Mesothelial cell of epicardium (in vitro differentiated cells): Measurements from ENCODE around the gene METTL27. TPM values are rescaled to one million over a fixed set of nuclear protein-coding genes. Genes with fewer than 3 reads are reported as not detected.
"Not testable (repeated sequence)": the region's sequence is repeated elsewhere in the genome, so short reads cannot be mapped to it uniquely, and the experiment has no call there.

ENCODE experiments used
- DNase-seq, 2 experiments: peaks; one replicate each; pipeline ENCODE4 v3.0.0; 2021; ENCODE audit warnings: low spot score in 2 of 2; ENCODE audit not compliant: unreplicated experiment in 2 of 2
- H3K27ac Mint-ChIP-seq: 2 replicates; pipeline ENCODE4 v1.8.0; 2021; ENCODE audit warnings: mixed read lengths
- H3K27me3 Mint-ChIP-seq: 2 replicates; pipeline ENCODE4 v1.8.0; 2021; ENCODE audit warnings: low read depth, mixed read lengths
- H3K36me3 Mint-ChIP-seq: 2 replicates; pipeline ENCODE4 v1.8.0; 2021; ENCODE audit warnings: mixed read lengths
- H3K4me1 Mint-ChIP-seq: 2 replicates; pipeline ENCODE4 v1.8.0; 2021; ENCODE audit warnings: mixed read lengths
- H3K4me3 Mint-ChIP-seq: 2 replicates; pipeline ENCODE4 v1.8.0; 2021; ENCODE audit warnings: mild to moderate bottlenecking, moderate library complexity, mixed read lengths
- H3K9me3 Mint-ChIP-seq: 2 replicates; pipeline ENCODE4 v1.8.0; 2021; ENCODE audit warnings: mixed read lengths
- CTCF ChIP-seq: fragments of 200-600 bp; sonication (generic); IDR thresholded peaks from one replicate; pipeline ENCODE4 v1.5.0; 2021; ENCODE audit warnings: antibody characterized with exemption; ENCODE audit not compliant: unreplicated experiment
- total RNA-seq: library from RNA; stranded (reverse); gene quantifications from 3 replicates; pipeline ENCODE4 v1.2.1, GENCODE V29; 2021

METTL27 gene
- total RNA-seq, 1 donor from 2014 or later = 11.4 TPM

GRCh38 chr7:73799282-73800141, 42.8 kb downstream of the METTL27 start:
- no peak overlapping the region for H3K4me3 Mint-ChIP-seq
- DNase-seq = no peak
- H3K9me3 Mint-ChIP-seq = peaks cover 2% of the 10 kb centered on the region
- H3K27me3 Mint-ChIP-seq = no peaks in the 10 kb centered on the region
- no peak for TF ChIP-seq CTCF
- peaks cover 9% of the 10 kb centered on the region for H3K4me1 Mint-ChIP-seq
- peaks cover 2% of the 10 kb centered on the region for H3K36me3 Mint-ChIP-seq
- H3K27ac Mint-ChIP-seq = no peak overlapping the region

DNA sequence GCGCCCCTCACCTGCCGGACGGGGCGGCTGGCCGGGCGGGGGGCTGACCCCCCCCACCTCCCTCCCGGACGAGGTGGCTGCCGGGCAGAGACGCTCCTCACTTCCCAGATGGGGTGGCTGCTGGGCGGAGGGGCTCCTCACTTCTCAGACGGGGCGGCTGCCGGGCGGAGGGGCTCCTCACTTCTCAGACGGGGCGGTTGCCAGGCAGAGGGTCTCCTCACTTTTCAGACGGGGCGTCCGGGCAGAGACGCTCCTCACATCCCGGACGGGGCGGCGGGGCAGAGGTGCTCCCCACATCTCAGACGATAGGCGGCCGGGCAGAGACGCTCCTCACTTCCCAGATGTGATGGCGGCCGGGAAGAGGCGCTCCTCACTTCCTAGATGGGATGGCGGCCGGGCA, 45.1 kb downstream of the METTL27 start:
- H3K9me3 Mint-ChIP-seq, DNase-seq: not testable (repeated sequence)

GRCh38 chr7:73796656-73797055, 45.7 kb downstream of the METTL27 start:
- H3K4me1 Mint-ChIP-seq, H3K27me3 Mint-ChIP-seq: not testable (repeated sequence)

More for the DNA sequence above, 45.1 kb downstream of the METTL27 start:
- H3K27me3 Mint-ChIP-seq, H3K36me3 Mint-ChIP-seq, H3K27ac Mint-ChIP-seq, H3K4me1 Mint-ChIP-seq, H3K4me3 Mint-ChIP-seq: not testable (repeated sequence)

DNA sequence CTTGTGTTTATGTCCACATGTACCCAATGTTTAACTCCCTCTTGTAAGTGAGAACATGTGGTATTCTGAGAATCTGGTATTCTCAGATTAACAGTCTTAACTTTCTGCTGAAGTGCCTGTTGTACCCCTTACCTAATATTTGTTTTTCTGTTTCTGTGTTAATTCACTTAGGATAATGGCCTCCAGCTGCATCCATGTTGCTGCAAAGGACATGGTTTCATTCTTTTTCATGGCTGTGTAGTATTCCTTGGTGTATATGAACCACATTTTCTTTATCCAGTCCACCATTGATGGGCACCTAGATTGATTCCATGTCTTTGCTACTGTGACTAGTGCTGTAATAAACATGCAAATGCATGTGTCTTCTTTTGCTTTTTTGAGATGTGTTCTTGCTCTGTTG, 47.1 kb downstream of the METTL27 start:
- H3K36me3 Mint-ChIP-seq, H3K27me3 Mint-ChIP-seq, H3K4me3 Mint-ChIP-seq, H3K27ac Mint-ChIP-seq, DNase-seq, H3K4me1 Mint-ChIP-seq: not testable (repeated sequence)
- peaks cover 12% of the 10 kb centered on the region for H3K9me3 Mint-ChIP-seq

More at GRCh38 chr7:73796656-73797055, 45.7 kb downstream of the METTL27 start:
- H3K36me3 Mint-ChIP-seq, H3K4me3 Mint-ChIP-seq, DNase-seq, H3K9me3 Mint-ChIP-seq, H3K27ac Mint-ChIP-seq: not testable (repeated sequence)

DNA sequence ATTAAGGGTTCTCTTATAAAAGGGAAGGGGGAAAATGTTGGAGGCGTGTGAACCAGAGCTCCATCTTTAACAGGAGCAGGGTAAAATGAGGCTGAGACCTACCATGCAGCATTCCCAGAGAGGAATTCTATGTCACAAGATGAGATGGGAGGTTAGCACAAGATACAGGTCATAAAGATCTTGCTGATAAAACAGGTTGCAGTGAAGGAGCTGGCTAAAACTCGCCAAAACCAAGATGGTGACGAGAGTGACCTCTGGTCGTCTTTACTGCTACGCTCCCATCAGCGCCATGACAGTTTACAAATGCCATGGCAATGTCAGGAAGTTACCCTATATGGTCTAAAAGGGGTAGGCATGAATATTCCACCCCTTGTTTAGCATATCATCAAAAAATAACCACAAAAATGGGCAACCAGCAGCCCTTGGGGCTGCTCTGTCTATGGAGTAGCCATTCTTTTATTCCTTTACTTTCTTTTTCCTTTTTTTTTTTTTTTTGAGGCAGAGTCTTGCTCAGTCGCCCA, 51.1 kb downstream of the METTL27 start:
- not testable (repeated sequence) for H3K27me3 Mint-ChIP-seq, H3K4me1 Mint-ChIP-seq, H3K4me3 Mint-ChIP-seq, H3K27ac Mint-ChIP-seq, H3K36me3 Mint-ChIP-seq, DNase-seq
- peaks cover 15% of the 10 kb centered on the region for H3K9me3 Mint-ChIP-seq

DNA sequence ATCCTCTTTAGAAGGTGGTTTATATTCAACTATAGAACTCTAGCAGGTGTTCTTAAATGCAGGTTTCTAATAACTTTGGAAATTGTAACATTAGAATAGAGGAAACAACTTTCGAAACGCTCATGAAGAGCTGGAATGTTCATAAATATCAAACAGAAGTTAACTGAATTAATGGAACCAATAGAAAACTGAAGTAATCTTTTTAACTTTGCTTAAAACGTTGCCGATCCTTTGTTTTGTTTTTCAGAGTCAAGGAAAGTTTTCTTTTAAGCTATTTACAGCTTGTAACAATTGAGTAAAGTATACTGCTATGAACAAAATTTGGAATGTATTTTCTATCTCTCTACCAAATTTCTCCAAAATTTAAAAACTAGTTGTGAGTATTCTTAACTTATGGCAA, 53.3 kb downstream of the METTL27 start:
- Mint-ChIP-seq H3K9me3 (peaks cover 13% of the 10 kb centered on the region), H3K27me3 (no peaks in the 10 kb centered on the region), H3K4me1 (peaks cover 2% of the 10 kb centered on the region), H3K27ac (no peak overlapping the region), H3K36me3 (no peaks in the 10 kb centered on the region), H3K4me3 (no peak overlapping the region)
- no peak for TF ChIP-seq CTCF
- DNase-seq = no peak

DNA sequence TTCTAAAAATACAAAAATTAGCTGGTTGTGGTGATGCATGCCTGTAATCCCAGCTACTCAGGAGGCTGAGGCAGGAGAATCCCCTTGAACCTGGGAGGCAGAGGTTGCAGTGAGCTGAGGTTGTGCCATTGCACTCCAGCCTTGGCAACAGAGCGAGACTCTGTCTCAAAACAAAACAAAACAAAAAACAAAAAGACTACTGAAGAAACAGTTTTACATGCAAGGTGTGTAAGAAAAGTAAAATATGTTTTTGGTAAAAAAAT, 54.6 kb downstream of the METTL27 start:
- not testable (repeated sequence) for H3K27me3 Mint-ChIP-seq, H3K4me3 Mint-ChIP-seq, DNase-seq, H3K27ac Mint-ChIP-seq, H3K4me1 Mint-ChIP-seq, H3K36me3 Mint-ChIP-seq
- H3K9me3 Mint-ChIP-seq = peaks cover 13% of the 10 kb centered on the region

GRCh38 chr7:73786588-73786987, 55.7 kb downstream of the METTL27 start:
- Mint-ChIP-seq H3K9me3 (peaks cover 15% of the 10 kb centered on the region), H3K27me3 (no peaks in the 10 kb centered on the region), H3K27ac (no peak overlapping the region), H3K36me3 (peaks cover 1% of the 10 kb centered on the region), H3K4me1 (no peaks in the 10 kb centered on the region), H3K4me3 (no peak overlapping the region)
- no peak for DNase-seq
- no peak for TF ChIP-seq CTCF

Other genes with a start within 250 kb of the METTL27 start
- 1.5 to 2.6 TPM (median 2.0 TPM) in 3 replicates for gene MLXIPL, start 218.0 kb downstream of the METTL27 start, total RNA-seq
- gene VPS37D, start 174.7 kb downstream of the METTL27 start, total RNA-seq = 15.4 to 16.7 TPM (median 16.1 TPM) in 3 replicates
- 13.1 to 14.8 TPM (median 14.6 TPM) in 3 replicates for gene DNAJC30, start 159.1 kb downstream of the METTL27 start, total RNA-seq
- 64.2 to 70.2 TPM (median 69.1 TPM) in 3 replicates for gene BUD23, start 158.9 kb downstream of the METTL27 start, total RNA-seq
- 12.5 to 15.5 TPM (median 13.2 TPM) in 3 replicates for gene STX1A, start 122.8 kb downstream of the METTL27 start, total RNA-seq
- gene ABHD11, start 103.7 kb downstream of the METTL27 start, total RNA-seq = 33.9 to 40.7 TPM (median 35.2 TPM) in 3 replicates
- gene CLDN3, start 72.2 kb downstream of the METTL27 start, total RNA-seq = 10.5 to 11.0 TPM (median 10.6 TPM) in 3 replicates
- gene CLDN4, start 11.5 kb downstream of the METTL27 start, total RNA-seq = 158 to 175 TPM (median 165 TPM) in 3 replicates
- gene TMEM270, start 18.6 kb upstream of the METTL27 start, total RNA-seq = not detected in 3 replicates
- gene ELN, start 185.7 kb upstream of the METTL27 start, total RNA-seq = 32.9 to 37.4 TPM (median 33.2 TPM) in 3 replicates
- gene LIMK1, start 241.3 kb upstream of the METTL27 start, total RNA-seq = 54.6 to 56.0 TPM (median 54.9 TPM) in 3 replicates